Fibroblast of the conjunctiva (primary cell): ENCODE results near the gene RMI2.

ENCODE experiments used
- DNase-seq: peaks from one replicate; pipeline ENCODE4 v3.0.0-alpha.2; 2010; ENCODE audit warnings: low read depth

Gene RMI2

GRCh38 chr16:11399261-11399831, 54.1 kb downstream of the RMI2 start:
- DNase-seq, result no peak

GRCh38 chr16:11400076-11400475, 54.8 kb downstream of the RMI2 start:
- DNase-seq, result no peak
